ENCODE measurements around the gene OPA1.

GRCh38 chr3:193686665-193687483 is 93.9 kb downstream of the OPA1 start:
- TF ChIP-seq GATA2 (IDR thresholded peaks at IDR 0.05; ENCODE audit: low read depth, low read length) (no peak), GATA3 (IDR thresholded peaks at IDR 0.05; ENCODE audit: low read depth, low read length) (no peak)
